GM12875 (cell line): ENCODE data around the gene SCAPER.

Source experiments
- H3K4me3 ChIP-seq: one replicate; pipeline ENCODE4 v1.5.1; 2011; ENCODE audit warnings: low read depth, low read length, control low read depth
- TF ChIP-seq, protein P1 (sequence below): IDR thresholded peaks from 2 replicates; pipeline ENCODE4 v1.5.1; 2011; ENCODE audit warnings: low read depth, mild to moderate bottlenecking, control low read depth, inconsistent platforms, low read length, moderate library complexity, borderline replicate concordance; ENCODE audit not compliant: insufficient read depth

SCAPER gene

DNA sequence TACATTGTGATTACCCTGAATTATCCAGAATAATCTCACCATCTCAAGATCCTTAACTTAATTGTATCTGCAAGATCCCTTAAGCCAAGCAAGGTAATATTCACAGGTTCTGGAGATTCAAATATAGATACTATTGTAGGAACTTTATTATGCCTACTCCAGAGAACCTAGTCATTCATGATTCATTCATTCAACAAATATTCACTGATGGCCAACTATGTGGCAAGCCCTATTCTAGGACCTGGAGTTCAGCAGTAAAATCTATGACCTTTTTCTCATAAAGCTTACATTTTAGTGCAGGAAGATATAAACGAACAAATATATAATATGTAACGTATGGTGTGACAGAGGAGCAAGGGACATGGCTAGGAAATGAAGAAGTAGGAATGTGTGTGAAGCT is 519.0 kb downstream of the SCAPER start:
- no peak overlapping the region for H3K4me3 ChIP-seq
- TF ChIP-seq, protein P1, sequence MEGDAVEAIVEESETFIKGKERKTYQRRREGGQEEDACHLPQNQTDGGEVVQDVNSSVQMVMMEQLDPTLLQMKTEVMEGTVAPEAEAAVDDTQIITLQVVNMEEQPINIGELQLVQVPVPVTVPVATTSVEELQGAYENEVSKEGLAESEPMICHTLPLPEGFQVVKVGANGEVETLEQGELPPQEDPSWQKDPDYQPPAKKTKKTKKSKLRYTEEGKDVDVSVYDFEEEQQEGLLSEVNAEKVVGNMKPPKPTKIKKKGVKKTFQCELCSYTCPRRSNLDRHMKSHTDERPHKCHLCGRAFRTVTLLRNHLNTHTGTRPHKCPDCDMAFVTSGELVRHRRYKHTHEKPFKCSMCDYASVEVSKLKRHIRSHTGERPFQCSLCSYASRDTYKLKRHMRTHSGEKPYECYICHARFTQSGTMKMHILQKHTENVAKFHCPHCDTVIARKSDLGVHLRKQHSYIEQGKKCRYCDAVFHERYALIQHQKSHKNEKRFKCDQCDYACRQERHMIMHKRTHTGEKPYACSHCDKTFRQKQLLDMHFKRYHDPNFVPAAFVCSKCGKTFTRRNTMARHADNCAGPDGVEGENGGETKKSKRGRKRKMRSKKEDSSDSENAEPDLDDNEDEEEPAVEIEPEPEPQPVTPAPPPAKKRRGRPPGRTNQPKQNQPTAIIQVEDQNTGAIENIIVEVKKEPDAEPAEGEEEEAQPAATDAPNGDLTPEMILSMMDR = no peak

DNA sequence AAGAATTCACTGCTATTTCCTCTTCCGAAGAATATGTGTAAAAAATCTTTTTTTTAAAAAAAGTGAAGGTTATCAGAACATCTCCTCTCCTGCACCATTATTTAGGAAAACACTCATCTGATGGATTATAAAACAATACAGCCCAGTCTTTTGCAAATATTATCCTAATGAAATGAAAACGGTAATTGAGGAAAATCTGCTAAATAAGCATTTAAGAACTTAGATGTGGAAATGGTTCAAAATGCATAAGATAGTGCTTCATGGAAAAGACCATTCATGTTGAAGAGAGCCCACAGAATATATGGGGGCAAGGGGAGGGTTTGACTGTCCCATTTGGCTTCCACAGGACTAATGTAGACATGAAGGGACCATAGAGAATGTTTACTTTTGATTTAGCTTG is 520.7 kb downstream of the SCAPER start:
- H3K4me3 ChIP-seq = no peak overlapping the region
- TF ChIP-seq, protein P1 = no peak

DNA sequence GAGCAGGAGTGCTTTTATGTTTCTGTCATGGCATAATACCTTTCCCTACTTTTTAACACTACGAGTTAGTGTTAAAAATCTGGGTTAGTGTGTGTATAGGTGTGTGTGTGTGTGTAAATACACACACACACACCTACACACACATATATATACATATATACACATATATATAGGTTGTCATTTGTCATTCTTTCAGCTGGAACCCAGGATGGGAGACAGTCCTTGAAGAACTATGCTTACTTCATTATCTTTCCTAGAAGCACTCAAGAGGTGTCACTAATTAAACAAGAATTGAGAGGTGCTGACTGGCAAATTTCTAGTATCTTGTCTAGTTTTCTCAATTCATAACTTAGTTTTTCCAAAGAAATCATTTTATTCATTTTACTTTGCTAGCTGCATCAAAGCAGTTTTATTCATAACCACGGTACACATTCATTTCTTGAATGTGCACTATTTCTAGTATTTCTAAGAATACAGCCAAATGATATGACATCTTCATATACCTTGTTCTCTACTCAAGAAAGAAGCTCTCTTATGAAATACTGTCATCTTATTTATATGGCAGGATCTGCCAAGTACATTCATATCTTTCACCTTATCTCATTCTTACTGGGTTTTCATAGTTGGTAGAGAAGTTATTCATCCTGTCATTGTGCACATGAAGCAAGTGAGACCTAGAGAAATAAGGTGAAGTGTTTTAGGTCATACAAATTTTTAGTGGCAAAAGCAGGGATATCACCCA is 522.0 kb downstream of the SCAPER start:
- TF ChIP-seq, protein P1 = no peak
- H3K4me3 ChIP-seq = no peak overlapping the region

DNA sequence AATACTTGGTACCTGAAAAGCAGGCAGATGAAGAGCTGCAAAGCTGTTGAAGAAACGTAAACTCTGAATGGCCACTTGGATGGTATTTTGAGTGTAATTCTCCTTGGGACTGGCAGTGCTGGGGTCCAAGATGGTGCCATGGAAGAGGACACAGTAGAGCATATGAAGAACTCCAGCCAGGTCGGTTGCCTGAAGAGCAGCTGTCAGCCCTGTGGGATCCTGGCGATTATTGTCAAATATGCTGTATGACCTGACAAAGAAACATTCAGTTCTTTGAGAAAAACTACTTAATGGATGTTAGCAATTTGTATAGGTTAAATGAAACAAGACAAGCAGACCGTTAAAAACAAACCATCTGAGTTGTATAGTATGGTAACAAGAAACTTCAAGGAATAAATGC is 523.8 kb downstream of the SCAPER start:
- H3K4me3 ChIP-seq = no peak overlapping the region
- TF ChIP-seq, protein P1 = no peak

DNA sequence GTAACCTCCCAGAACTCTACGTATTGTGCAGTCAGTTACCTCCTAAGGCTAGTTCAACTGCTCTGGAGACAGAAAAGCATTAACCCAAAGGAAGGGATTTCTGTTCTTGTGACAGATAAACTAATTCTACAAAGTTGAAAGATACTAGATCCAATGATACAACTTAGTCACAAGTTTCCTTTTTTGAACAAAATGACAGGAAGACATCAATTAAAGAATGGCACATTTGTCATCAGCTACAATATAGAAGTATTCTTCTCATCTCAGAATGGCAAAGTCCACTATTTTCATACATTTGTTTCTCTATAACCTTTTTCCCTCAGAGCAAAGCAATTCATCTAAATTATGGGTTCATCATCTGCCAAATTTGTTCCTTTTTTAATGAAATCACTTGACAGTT is 524.9 kb downstream of the SCAPER start:
- H3K4me3 ChIP-seq = no peak overlapping the region
- TF ChIP-seq, protein P1 = no peak

DNA sequence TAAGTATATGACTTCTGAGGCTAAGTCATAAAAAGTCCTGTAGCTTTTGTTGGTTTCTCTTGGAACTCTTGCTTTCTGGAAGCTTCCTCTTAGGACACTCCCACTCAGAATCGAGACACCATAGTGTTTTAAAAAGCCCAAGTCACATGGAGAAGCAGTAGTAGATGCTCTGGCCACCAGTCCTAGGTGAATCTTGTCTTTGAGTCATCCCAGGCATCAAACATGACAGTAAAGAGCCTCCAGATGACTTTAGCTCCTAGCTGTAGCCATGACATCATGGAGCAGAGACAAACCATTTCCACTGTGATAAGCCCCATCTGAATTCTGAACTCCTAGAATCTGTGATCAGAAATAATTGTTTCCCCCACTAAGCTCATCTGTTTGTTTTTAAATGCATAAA is 526.4 kb downstream of the SCAPER start:
- TF ChIP-seq, protein P1 = no peak

DNA sequence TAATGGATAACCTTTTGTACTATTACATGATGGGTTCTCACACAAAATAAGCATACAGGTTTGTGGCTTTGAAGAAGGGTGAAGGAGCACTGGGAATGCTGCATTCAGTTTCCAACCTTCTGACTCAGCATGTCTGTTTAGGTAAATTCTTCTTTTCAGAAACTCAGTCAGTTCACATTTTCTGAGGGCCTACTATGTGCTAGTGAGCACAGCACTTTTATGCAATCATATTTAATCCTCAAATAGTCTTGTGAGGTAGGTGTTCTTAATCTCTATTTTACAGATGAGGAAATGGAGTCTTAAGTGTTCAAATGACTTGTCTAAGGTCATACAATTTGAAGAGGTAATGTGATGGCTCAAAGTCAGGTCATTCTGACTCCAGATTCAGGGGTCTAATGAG is 527.4 kb downstream of the SCAPER start:
- H3K4me3 ChIP-seq = no peak overlapping the region
- TF ChIP-seq, protein P1 = no peak

More for the DNA sequence above, 526.4 kb downstream of the SCAPER start:
- no peak overlapping the region for H3K4me3 ChIP-seq
